ENCODE measurements around the gene TSC2. TPM values are rescaled to one million over a fixed set of nuclear protein-coding genes. Genes with fewer than 3 reads are reported as not detected.

The TSC2 gene
- total and polyA plus RNA-seq, 9 of the 15 experiments (the other 6 are each of a cell fraction or from before 2014, with no cell fraction given): 1.3 to 68.1 (median 16.6) TPM

DNA sequence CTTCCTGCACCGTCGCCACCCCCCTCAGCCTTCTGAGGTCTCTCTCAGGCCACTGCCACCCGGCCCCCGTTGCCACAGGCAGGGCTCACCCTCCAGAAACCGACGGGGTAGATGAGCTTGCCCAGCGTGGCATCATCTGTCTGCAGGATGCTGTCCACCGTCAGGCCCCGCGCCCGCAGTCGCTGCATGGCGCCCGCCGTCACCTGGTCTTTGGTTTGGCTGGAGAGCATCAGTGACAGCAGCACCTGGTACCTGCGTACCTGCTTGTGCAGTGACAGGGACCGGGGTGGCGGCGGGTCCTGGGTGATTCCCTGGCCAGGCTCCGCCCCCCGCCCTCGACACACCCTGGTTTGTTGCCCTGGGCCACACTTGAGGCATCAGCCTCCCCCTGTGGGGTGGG lies 3.2 kb upstream of the TSC2 start:
- ATAC-seq (no peak), DNase-seq (ENCODE audit: extremely low read depth in 1 of 4, low spot score in 3 of 4) (no peak), FAIRE-seq (no peak)
- no TSS peak for BruUV-seq (replicated peaks)
- H3K9ac ChIP-seq (ENCODE audit: insufficient read depth in 1 of 2, low read depth in 2 of 2, low read length in 2 of 2): no peak overlapping the region
- ChIA-PET CTCF (ENCODE audit: low intra/inter-chr PET ratio) (no interaction called here), POLR2A (interaction anchor here (1.0 kb wide), 1 partner anchor 13 kb away, joined by 3 read pairs; no protein-coding TSS in a partner anchor)
- intact Hi-C loops (cut with micrococcal nuclease) (no loop called here), in situ Hi-C loops (cut with MboI) (no loop called here)
- H3K27me3 ChIP-seq (ENCODE audit: control insufficient read depth in 2 of 2, insufficient read depth in 2 of 2, low read length in 2 of 2): no peaks in the 10 kb centered on the region
- H4K20me1 ChIP-seq (replicated peaks; ENCODE audit: control insufficient read depth, insufficient read depth, low read length): no peaks in the 10 kb centered on the region
- H3K4me2 ChIP-seq (ENCODE audit: insufficient read depth, low read length): no peak overlapping the region
- H3K36me3 ChIP-seq (ENCODE audit: control insufficient read depth, insufficient read depth, low read length): peaks cover 23% of the 10 kb centered on the region; the same call in 1 of the 3 replicates
- peaks cover 11 to 82% of the 10 kb centered on the region in 2 experiments; a peak in 4 of 5 replicates for H3K4me1 ChIP-seq (replicated peaks in 1 of 2; ENCODE audit: control insufficient read depth in 2 of 2, insufficient read depth in 2 of 2, low read length in 2 of 2)
- H3K79me2 ChIP-seq (ENCODE audit: control insufficient read depth, insufficient read depth, low read length): peaks cover 20% of the 10 kb centered on the region
- no peaks in the 10 kb centered on the region for H3K9me3 ChIP-seq (replicated peaks; ENCODE audit: control insufficient read depth, insufficient read depth, low read depth, low read length)
- no peaks in the 10 kb centered on the region for H3K9me1 ChIP-seq (ENCODE audit: control insufficient read depth, insufficient read depth, low read length)
- no peak for TF ChIP-seq PTTG1 (tag; IDR thresholded peaks at IDR 0.05; ENCODE audit: low read depth)
- TF ChIP-seq MCM3 (IDR thresholded peaks at IDR 0.05): no peak
- no peak for TF ChIP-seq NR0B1 (IDR thresholded peaks at IDR 0.05; ENCODE audit: partially characterized antibody)
- TF ChIP-seq HDAC8 (tag; IDR thresholded peaks at IDR 0.05): no peak
- no peak for TF ChIP-seq POLR3A (IDR thresholded peaks at IDR 0.05; ENCODE audit: borderline replicate concordance, extremely low read depth, insufficient read depth, insufficient read length)
- TF ChIP-seq, protein P1, sequence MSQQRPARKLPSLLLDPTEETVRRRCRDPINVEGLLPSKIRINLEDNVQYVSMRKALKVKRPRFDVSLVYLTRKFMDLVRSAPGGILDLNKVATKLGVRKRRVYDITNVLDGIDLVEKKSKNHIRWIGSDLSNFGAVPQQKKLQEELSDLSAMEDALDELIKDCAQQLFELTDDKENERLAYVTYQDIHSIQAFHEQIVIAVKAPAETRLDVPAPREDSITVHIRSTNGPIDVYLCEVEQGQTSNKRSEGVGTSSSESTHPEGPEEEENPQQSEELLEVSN (IDR thresholded peaks at IDR 0.05; ENCODE audit: borderline replicate concordance in 1 of 2, extremely low read depth in 1 of 2, insufficient read depth in 1 of 2, insufficient read length in 1 of 2, low read depth in 1 of 2, low read length in 1 of 2, poor library complexity in 1 of 2, severe bottlenecking in 1 of 2): no peak
- no peak overlapping the region for H3K27ac ChIP-seq (ENCODE audit: extremely low read depth, low read depth, low read length)
- no peak overlapping the region for H2AFZ ChIP-seq (ENCODE audit: low read depth, low read length)
- WGBS (ENCODE audit: insufficient coverage, low coverage, missing lambda C conversion rate): 91% methylated on average over 9 of the region's 22 CpGs
- no peak overlapping the region for H3K4me3 ChIP-seq

Data from K562 (cell line).